GM18505 (cell line): ENCODE data around the gene NCL.
A peak's percentile ranks its signal among the peaks of the same experiment; 100 is the strongest.
"Not testable (repeated sequence)": the region's sequence is repeated elsewhere in the genome, so short reads cannot be mapped to it uniquely, and the experiment has no call there.

Experiments
- ATAC-seq: cut with Tn5 transposase; IDR thresholded peaks from one replicate; pipeline ENCODE4 v1.9.1; 2021; ENCODE audit not compliant: unreplicated experiment
- POLR2A ChIP-seq: IDR thresholded peaks from 4 replicates; pipeline ENCODE4 v1.6.1; 2011; ENCODE audit warnings: borderline replicate concordance; ENCODE audit not compliant: insufficient read depth, insufficient read length; ENCODE audit errors: extremely low read depth

Gene NCL

GRCh38 chr2:231413921-231414476, 50.3 kb downstream of the NCL start:
- ATAC-seq = no peak
- TF ChIP-seq POLR2A = no peak

GRCh38 chr2:231413456-231413855, 50.8 kb downstream of the NCL start:
- TF ChIP-seq POLR2A = no peak
- no peak for ATAC-seq

- TF ChIP-seq POLR2A = no peak
- no peak for ATAC-seq
These were observed 51.7 kb downstream of the NCL start for GRCh38 chr2:231412618-231412963.

GRCh38 chr2:231411831-231412617, 52.3 kb downstream of the NCL start:
- TF ChIP-seq POLR2A = no peak
- ATAC-seq = peak; percentile 95

GRCh38 chr2:231411237-231411636, 53.0 kb downstream of the NCL start:
- ATAC-seq = no peak
- no peak for TF ChIP-seq POLR2A

- no peak for ATAC-seq
- TF ChIP-seq POLR2A = no peak
These were observed 53.8 kb downstream of the NCL start for GRCh38 chr2:231410293-231411004.

- no peak for ATAC-seq
- TF ChIP-seq POLR2A = no peak
These were observed 54.5 kb downstream of the NCL start for GRCh38 chr2:231409776-231410175.

- ATAC-seq = not testable (repeated sequence)
These were observed 56.0 kb downstream of the NCL start for GRCh38 chr2:231408304-231408703.

- ATAC-seq = not testable (repeated sequence)
These were observed 56.6 kb downstream of the NCL start for GRCh38 chr2:231407686-231408085.

- not testable (repeated sequence) for ATAC-seq
These were observed 58.5 kb downstream of the NCL start for GRCh38 chr2:231405601-231406367.

- not testable (repeated sequence) for ATAC-seq
These were observed 60.1 kb downstream of the NCL start for GRCh38 chr2:231404183-231404578.
